PFSK-1 (cell line): ENCODE data around the gene AHDC1.

Experiments
- POLR2AphosphoS5 ChIP-seq: IDR thresholded peaks from 2 replicates; pipeline ENCODE4 v1.6.1; 2012; ENCODE audit warnings: low read depth, mild to moderate bottlenecking, control low read depth, low read length, moderate library complexity
- REST ChIP-seq, 2 experiments: IDR thresholded peaks; 2 replicates each; pipeline versions ENCODE4 v1.6.1 to v1.8.0; 2011 to 2012; ENCODE audit warnings: low read depth in 2 of 2, low read length in 2 of 2, control low read depth in 1 of 2, inconsistent platforms in 1 of 2, mild to moderate bottlenecking in 1 of 2, moderate library complexity in 1 of 2; ENCODE audit not compliant: insufficient read depth in 1 of 2
- SIN3A ChIP-seq: IDR thresholded peaks from 2 replicates; pipeline ENCODE4 v1.6.1; 2012; ENCODE audit warnings: mild to moderate bottlenecking, low read length, moderate library complexity, borderline replicate concordance; ENCODE audit not compliant: insufficient read depth
- TAF1 ChIP-seq: IDR thresholded peaks from 2 replicates; pipeline ENCODE4 v1.6.1; 2012; ENCODE audit warnings: low read length, control low read depth, borderline replicate concordance; ENCODE audit not compliant: insufficient read depth

GRCh38 chr1:27560268-27561123 lies 43.4 kb downstream of the AHDC1 start:
- TF ChIP-seq POLR2AphosphoS5 (no peak), TAF1 (no peak), REST (IDR thresholded peaks at IDR 0.05; ENCODE audit: insufficient read depth in 1 of 2, low read depth in 2 of 2, low read length in 2 of 2) (no peak), SIN3A (no peak)
